GM18505 (cell line): ENCODE results near the gene TDG.

Source experiments
- ATAC-seq: cut with Tn5 transposase; IDR thresholded peaks from one replicate; pipeline ENCODE4 v1.9.1; 2021; ENCODE audit not compliant: unreplicated experiment
- POLR2A ChIP-seq: IDR thresholded peaks from 4 replicates; pipeline ENCODE4 v1.6.1; 2011; ENCODE audit warnings: borderline replicate concordance; ENCODE audit not compliant: insufficient read depth, insufficient read length; ENCODE audit errors: extremely low read depth

The TDG gene

DNA sequence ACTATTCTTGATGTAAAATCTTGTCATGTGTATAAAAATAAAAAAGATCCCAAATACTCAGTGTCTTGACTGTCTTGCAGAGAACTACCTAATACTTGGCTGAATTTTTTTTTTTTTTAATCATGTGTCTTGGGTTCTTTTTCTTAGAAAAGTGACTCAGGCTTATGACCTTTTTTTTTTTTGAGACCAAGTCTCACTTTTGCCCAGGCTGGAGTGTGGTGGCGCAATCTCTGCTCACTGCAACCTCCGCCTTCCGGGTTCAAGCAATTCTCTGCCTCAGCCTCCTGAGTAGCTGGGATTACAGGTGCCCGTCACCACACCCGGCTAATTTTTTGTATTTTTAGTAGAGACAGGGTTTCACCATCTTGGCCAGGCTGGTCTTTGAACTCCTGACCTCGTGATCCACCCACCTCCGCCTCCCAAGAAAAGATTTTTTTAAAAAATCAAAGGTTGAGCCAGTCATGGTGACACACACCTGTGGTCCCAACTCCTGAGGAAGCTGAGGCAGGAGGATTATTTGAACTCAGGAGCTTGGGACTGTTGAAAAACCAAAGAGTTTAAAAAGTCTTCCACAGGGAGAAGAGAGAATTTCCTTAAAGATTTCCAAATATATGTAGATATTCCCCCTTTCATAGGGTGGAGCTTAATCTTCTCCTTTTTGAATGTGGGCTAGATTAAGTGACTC is 17.7 kb upstream of the TDG start:
- no peak for ATAC-seq
- TF ChIP-seq POLR2A = no peak

DNA sequence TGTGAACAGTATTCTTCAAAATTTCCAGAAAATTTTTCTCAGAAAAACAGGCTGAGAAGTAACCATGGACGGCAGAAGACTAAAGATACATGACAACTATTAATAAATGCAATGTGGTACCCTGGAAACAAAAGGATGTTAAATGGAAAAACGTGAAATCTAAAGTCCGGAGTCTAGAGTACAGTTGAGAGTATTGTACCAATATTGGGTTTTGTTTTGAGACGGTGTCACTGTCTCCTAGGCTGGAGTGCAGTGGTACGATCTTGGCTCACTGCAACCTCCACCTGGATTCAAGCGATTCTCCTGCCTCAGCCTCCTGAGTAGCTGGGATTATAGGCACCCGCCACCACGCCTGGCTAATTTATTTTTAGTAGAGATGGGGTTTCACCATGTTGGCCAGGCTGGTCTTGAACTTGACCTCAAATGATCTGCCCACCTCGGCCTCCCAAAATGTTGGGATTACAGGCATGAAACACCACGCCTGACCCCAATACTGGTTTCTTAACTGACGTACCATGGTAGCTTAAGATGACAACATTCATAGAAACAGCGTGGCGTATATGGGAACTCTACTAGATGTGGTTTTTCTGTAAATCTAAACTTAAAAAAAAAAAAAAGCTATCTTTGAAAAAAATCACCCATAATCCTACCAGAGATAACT is 16.8 kb upstream of the TDG start:
- TF ChIP-seq POLR2A = peak; percentile 49
- no peak for ATAC-seq

- ATAC-seq = no peak
- TF ChIP-seq POLR2A = no peak
Observed at GRCh38 chr12:103952497-103952896, 13.2 kb upstream of the TDG start.

GRCh38 chr12:103955811-103956508 is 9.7 kb upstream of the TDG start:
- TF ChIP-seq POLR2A = no peak
- ATAC-seq = no peak

GRCh38 chr12:103956509-103957027 is 9.1 kb upstream of the TDG start:
- ATAC-seq = peak; percentile 30
- TF ChIP-seq POLR2A = no peak

DNA sequence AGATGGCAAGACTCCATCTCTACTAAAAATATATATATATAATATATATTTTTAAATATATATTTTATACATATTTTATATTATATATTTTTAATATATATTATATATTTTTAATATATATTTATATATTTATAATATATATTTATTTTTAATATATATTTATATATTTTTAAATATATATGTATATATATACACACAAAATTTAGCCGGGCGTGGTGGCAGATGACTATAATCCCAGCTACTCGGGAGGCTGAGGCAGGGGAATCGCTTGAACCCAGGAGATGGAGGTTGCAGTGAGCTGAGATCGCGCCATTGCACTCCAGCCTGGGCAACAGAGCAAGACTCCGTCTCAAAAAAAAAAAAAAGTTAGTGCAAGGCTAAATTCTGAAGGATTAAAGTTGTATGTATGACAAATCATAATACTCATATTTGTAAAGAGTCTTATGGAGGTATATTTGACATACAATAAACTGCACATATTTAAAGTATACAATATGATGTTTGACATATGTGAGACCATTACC is 7.7 kb upstream of the TDG start:
- no peak for TF ChIP-seq POLR2A

DNA sequence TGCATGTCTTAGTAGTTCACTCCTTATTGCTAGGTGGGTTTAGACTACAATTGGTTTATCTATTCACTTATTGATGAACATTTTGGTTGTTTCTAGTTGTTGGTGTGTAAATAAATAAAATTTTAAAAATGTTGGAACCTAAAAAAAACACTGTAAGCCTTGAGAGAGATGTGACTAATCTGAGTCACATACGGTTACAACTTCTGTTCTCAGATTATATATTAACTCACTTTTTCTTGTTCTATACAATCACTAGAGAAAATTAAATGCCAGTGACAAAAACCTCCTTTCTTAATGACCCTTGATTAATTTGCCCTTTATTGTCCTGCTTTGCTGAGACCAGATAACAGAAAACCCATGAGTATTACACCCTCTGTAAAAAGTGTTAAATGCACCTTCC is 7.1 kb upstream of the TDG start:
- no peak for ATAC-seq

More for the DNA sequence above, 7.7 kb upstream of the TDG start:
- ATAC-seq = no peak

DNA sequence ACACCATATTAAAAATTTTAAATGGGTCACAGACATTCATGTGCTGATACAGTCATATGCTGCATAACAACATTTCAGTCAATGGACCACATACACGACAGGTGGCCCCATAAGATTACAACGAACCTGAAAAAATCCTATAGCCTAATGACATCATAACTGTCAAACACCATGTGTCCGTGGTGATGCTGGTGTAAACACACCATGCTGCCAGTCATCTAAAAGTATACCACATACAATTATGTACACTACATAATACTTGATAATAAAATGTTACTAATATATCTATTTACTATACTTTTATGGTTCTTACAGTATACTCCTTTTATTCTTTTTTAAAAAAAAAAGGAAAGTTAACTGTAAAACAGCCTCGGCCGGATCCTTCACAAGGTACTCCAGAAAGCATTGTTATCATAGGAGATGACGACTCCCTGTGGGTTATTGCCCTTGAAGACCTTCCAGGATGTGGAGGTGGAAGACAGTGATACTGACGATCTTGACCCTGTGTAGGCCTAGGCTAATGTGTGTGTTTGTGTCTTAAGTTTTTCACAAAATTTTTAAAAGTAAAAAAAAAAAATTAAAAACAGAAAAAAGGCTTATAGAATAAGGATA is 5.0 kb upstream of the TDG start:
- TF ChIP-seq POLR2A = no peak
- no peak for ATAC-seq

More for the DNA sequence above, 7.1 kb upstream of the TDG start:
- TF ChIP-seq POLR2A = no peak

DNA sequence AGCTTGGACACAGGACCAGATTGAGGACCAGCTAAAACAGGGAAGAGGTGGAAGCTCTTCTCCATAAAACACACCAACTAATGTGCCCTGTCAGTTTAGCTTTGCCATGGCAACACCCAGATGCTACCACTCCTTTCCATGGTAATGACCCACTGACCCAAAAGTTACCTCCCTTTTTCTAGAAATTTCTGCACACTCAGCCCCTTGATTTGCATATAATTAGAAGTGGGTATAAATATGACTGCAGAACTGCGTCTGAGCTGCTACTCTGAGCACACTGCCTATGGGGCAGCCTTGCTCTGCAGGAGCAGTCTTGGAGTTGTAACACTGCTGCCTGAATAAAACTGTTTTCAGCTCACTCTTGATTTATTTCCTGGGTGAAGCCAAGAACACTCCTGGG is 3.2 kb upstream of the TDG start:
- peak; percentile 19 for TF ChIP-seq POLR2A

DNA sequence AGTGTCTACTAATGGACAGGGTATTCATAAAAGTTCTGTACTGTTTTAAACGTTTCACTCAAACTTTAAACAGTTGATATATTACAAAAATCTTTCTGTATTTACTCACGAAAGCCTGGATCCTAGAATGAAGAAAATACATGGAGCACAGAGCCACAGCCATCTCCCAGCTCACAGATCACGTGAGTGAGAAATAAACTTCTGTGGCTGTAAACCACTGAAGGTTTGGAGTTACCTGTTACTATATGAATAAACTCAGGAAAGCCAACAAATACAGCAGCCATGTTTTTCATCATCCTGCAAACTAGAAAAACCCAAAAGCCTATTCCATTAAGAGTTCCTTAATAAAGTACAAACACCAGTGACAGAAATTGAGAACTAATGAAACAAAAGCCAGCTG is 867 bp upstream of the TDG start:
- TF ChIP-seq POLR2A = no peak
- no peak for ATAC-seq

More for the DNA sequence above, 3.2 kb upstream of the TDG start:
- no peak for ATAC-seq

DNA sequence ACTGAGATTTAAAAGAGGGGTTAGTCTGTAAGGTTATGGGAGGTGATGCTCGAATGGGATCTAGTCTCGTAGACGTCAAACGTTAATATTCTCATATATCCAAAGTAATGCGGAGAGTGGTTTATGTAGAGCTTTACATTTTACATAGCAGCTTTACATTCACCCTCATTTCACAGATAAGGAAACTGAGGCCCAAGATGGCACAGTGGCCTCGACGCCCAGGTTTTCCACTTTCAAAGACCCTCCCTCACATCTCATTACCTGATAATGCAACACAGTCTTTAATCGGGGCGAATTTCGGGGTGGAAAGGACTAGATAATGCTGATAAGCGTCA is 450 bp upstream of the TDG start:
- ATAC-seq = no peak
- no peak for TF ChIP-seq POLR2A

GRCh38 chr12:103966736-103967135 is 1.1 kb downstream of the TDG start:
- ATAC-seq = no peak
- no peak for TF ChIP-seq POLR2A

- TF ChIP-seq POLR2A = no peak
- ATAC-seq = no peak
Observed at GRCh38 chr12:103969391-103969790, 3.7 kb downstream of the TDG start.
